WERI-Rb-1 (cell line): Measurements from ENCODE around the gene ADAMTS4.

Source experiments
- DNase-seq: peaks from one replicate; pipeline ENCODE4 v3.0.0-alpha.2; 2020
- H3K27ac ChIP-seq: fragments of 250-450 bp; sonication (Bioruptor Pico); 2 replicates; pipeline ENCODE4 v1.5.1; 2020; ENCODE audit warnings: mild to moderate bottlenecking, moderate library complexity
- H3K27me3 ChIP-seq: fragments of 250-450 bp; sonication (Bioruptor Pico); 2 replicates; pipeline ENCODE4 v1.5.1; 2021; ENCODE audit warnings: mild to moderate bottlenecking, low read depth, moderate library complexity; ENCODE audit not compliant: insufficient read depth, severe bottlenecking
- H3K36me3 ChIP-seq: fragments of 250-450 bp; sonication (Bioruptor Pico); 2 replicates; pipeline ENCODE4 v1.5.1; 2020; ENCODE audit warnings: mild to moderate bottlenecking, moderate library complexity
- H3K4me3 ChIP-seq: 2 replicates; pipeline ENCODE4 v1.5.1; 2011; ENCODE audit warnings: low read depth, mild to moderate bottlenecking, control low read depth, low read length
- H3K9me3 ChIP-seq: fragments of 250-450 bp; sonication (Bioruptor Pico); 2 replicates; pipeline ENCODE4 v1.5.1; 2021; ENCODE audit warnings: mild to moderate bottlenecking, moderate library complexity; ENCODE audit not compliant: severe bottlenecking
- TF ChIP-seq, protein P1 (sequence below): IDR thresholded peaks from 2 replicates; pipeline ENCODE4 v1.5.1; 2011; ENCODE audit warnings: low read depth, mild to moderate bottlenecking, control low read depth, inconsistent platforms, low read length

Gene ADAMTS4

DNA sequence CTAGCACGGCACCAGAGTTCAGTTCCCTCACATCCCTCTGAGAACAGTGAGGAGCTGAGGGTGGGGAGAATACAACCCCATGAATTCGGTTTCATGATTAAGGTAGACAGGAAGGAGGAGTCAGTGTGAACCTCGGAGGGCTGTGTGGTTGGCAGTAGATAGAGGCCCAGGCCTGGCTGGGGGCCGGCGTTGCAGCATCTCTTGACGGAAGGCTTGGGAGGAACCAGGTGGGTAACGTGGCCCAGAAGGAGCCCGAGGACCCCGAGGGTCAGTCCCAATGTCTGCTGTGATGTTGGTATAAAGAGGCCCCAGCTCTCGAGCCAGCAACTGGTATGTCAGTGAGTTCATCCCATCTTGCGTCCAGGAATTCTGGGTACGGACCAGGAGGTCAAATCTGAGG, 27.2 kb downstream of the ADAMTS4 start:
- H3K27ac ChIP-seq: no peak overlapping the region
- peaks cover 80% of the 10 kb centered on the region for H3K36me3 ChIP-seq
- no peaks in the 10 kb centered on the region for H3K27me3 ChIP-seq
- TF ChIP-seq, protein P1, sequence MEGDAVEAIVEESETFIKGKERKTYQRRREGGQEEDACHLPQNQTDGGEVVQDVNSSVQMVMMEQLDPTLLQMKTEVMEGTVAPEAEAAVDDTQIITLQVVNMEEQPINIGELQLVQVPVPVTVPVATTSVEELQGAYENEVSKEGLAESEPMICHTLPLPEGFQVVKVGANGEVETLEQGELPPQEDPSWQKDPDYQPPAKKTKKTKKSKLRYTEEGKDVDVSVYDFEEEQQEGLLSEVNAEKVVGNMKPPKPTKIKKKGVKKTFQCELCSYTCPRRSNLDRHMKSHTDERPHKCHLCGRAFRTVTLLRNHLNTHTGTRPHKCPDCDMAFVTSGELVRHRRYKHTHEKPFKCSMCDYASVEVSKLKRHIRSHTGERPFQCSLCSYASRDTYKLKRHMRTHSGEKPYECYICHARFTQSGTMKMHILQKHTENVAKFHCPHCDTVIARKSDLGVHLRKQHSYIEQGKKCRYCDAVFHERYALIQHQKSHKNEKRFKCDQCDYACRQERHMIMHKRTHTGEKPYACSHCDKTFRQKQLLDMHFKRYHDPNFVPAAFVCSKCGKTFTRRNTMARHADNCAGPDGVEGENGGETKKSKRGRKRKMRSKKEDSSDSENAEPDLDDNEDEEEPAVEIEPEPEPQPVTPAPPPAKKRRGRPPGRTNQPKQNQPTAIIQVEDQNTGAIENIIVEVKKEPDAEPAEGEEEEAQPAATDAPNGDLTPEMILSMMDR: no peak
- H3K4me3 ChIP-seq: no peak overlapping the region
- DNase-seq: no peak
- H3K9me3 ChIP-seq: no peaks in the 10 kb centered on the region

GRCh38 chr1:161171191-161171590, 27.7 kb downstream of the ADAMTS4 start:
- DNase-seq: no peak
- TF ChIP-seq, protein P1: peak; percentile 30; the same call in 1 of the 2 replicates
- Histone ChIP-seq H3K27ac (no peak overlapping the region), H3K27me3 (no peaks in the 10 kb centered on the region), H3K36me3 (peaks cover 80% of the 10 kb centered on the region), H3K9me3 (no peaks in the 10 kb centered on the region), H3K4me3 (no peak overlapping the region)

DNA sequence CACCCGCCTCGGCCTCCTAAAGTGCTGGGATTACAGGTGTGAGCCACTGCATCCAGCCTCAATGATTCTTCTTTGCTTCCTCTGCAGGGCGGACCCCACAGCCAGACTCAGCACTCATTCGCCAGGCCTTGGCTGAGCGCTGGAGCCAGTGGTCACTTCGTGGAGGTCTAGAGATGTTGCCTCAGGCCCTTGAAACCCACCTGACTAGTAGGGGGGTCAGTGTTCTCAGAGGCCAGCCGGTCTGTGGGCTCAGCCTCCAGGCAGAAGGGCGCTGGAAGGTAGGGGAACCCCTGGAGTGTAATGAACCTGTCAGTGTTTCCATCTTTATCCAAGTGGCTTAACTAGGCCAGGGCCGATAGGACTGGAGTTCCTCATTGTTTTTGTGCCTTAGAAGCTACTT, 29.9 kb downstream of the ADAMTS4 start:
- Histone ChIP-seq H3K9me3 (no peaks in the 10 kb centered on the region), H3K27me3 (no peaks in the 10 kb centered on the region), H3K27ac (no peak overlapping the region), H3K4me3 (no peak overlapping the region), H3K36me3 (peaks cover 72% of the 10 kb centered on the region)
- TF ChIP-seq, protein P1: no peak
- DNase-seq: no peak

GRCh38 chr1:161166669-161167548, 31.9 kb downstream of the ADAMTS4 start:
- peak overlapping the region; percentile 68 for H3K4me3 ChIP-seq
- DNase-seq: peak; percentile 68
- H3K27ac ChIP-seq: peak overlapping the region; percentile 57
- H3K27me3 ChIP-seq: no peaks in the 10 kb centered on the region
- H3K9me3 ChIP-seq: no peaks in the 10 kb centered on the region
- H3K36me3 ChIP-seq: peaks cover 71% of the 10 kb centered on the region
- TF ChIP-seq, protein P1: no peak

DNA sequence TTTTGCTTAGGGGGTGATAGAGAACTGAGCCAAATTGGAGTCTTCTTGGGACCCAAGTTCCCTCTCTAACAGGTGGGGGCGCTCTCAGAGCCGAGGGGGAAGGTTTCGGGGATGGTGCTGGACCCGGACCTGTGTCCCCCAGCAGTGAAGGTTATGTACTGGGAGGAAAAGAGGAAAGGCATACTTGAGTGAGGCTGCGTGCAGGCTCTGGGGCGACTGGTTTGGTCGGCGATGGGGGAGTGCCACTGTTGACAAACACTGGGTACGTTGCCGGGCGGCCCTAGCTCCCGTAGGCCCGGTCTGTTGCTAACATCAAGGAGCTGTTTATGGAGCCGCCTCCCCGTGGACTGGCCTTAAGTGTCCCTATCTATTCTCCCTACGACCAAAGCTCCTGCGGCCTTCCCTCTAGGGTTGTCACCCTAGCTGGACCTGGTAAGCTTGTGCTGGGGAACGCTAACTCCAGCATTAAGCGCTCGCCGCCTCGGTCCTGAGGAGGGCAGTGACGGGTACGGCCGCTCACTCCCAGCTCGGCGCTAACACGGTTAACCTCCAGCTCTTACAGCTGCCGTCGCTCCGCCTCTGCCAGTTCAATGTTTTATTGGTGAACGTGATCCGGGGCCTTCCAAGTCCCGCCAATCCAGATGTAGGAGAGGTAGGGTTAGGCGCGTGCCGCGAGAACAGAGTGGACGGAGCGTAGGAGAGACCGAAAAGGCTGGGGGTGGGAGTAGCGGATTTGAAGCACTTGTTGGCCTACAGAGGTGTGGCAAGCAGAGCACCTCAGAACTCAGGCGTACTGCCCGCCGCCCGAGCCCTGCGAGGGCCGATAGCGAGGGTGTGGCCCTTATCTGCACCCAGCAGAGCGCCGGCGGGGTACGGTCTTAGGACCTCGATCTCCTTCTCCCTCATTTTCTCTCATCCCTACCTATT, 32.8 kb downstream of the ADAMTS4 start, which contains the start of gene PPOX:
Gene PPOX, plus strand, starts transcription at position 685 of the 927 bp plus-strand sequence. CDS start 422 bp downstream, outside the sequence.
- H3K4me3 ChIP-seq: peak within 1 kb of the TSS; percentile 68
- peaks cover 68% of the 10 kb centered on the region for H3K36me3 ChIP-seq
- H3K27ac ChIP-seq: peak within 1 kb of the TSS; percentile 61
- no peaks in the 10 kb centered on the region for H3K27me3 ChIP-seq
- peak; percentile 100 for DNase-seq
- TF ChIP-seq, protein P1: peak; percentile 74
- no peaks in the 10 kb centered on the region for H3K9me3 ChIP-seq
